Neuronal stem cell (in vitro differentiated cells): ENCODE data around the gene ARHGEF17.

ENCODE experiments used
- DNase-seq: peaks from one replicate; pipeline ENCODE4 v3.0.0-alpha.2; 2013; ENCODE audit warnings: low spot score
- H2AFZ ChIP-seq: one replicate; pipeline ENCODE4 v1.6.1; 2013; ENCODE audit warnings: mild to moderate bottlenecking, low read length, inconsistent platforms
- H2AK5ac ChIP-seq: 2 replicates; pipeline ENCODE4 v1.6.1; 2013; ENCODE audit warnings: low read depth, mild to moderate bottlenecking, inconsistent platforms, low read length, moderate library complexity, mixed read lengths
- H2BK120ac ChIP-seq: 2 replicates; pipeline ENCODE4 v1.6.1; 2013; ENCODE audit warnings: low read depth, mild to moderate bottlenecking, inconsistent platforms, low read length, moderate library complexity, mixed read lengths
- H2BK12ac ChIP-seq: one replicate; pipeline ENCODE4 v1.6.1; 2013; ENCODE audit warnings: low read length, inconsistent platforms
- H2BK15ac ChIP-seq: 2 replicates; pipeline ENCODE4 v1.6.1; 2013; ENCODE audit warnings: mild to moderate bottlenecking, low read length, inconsistent platforms, mixed read lengths
- H2BK5ac ChIP-seq: one replicate; pipeline ENCODE4 v1.6.1; 2013; ENCODE audit warnings: inconsistent platforms, mild to moderate bottlenecking, low read length, moderate library complexity
- H3K14ac ChIP-seq: one replicate; pipeline ENCODE4 v1.6.1; 2013; ENCODE audit warnings: low read length, inconsistent platforms
- H3K18ac ChIP-seq: 2 replicates; pipeline ENCODE4 v1.6.1; 2013; ENCODE audit warnings: low read length, inconsistent platforms
- H3K23ac ChIP-seq: 2 replicates; pipeline ENCODE4 v1.6.1; 2013; ENCODE audit warnings: low read depth, mild to moderate bottlenecking, mixed read lengths, low read length, inconsistent platforms; ENCODE audit not compliant: poor library complexity
- H3K27ac ChIP-seq: replicated peaks from 3 replicates; pipeline ENCODE4 v1.5.1; 2013; ENCODE audit warnings: low read length, inconsistent platforms
- H3K27me3 ChIP-seq, 3 experiments: 2 replicates each; pipeline ENCODE4 v1.6.1; 2013; ENCODE audit warnings: low read length in 3 of 3, mild to moderate bottlenecking in 2 of 3, inconsistent platforms in 1 of 3, low read depth in 1 of 3, mixed read lengths in 1 of 3, moderate library complexity in 1 of 3; ENCODE audit not compliant: control insufficient read depth in 3 of 3, insufficient read depth in 3 of 3
- H3K36me3 ChIP-seq, 2 donors: replicated peaks in 1 of 2; 2 replicates each; pipeline ENCODE4 v1.6.1; 2013; ENCODE audit warnings: low read length in 2 of 2; ENCODE audit not compliant: control insufficient read depth in 2 of 2, insufficient read depth in 2 of 2
- H3K4ac ChIP-seq: 2 replicates; pipeline ENCODE4 v1.6.1; 2013; ENCODE audit warnings: inconsistent platforms, mild to moderate bottlenecking, low read length, moderate library complexity
- H3K4me1 ChIP-seq, 2 donors: 1 replicate in 1 of 2; 2 replicates in 1 of 2; pipeline ENCODE4 v1.6.1; 2013; ENCODE audit warnings: low read length in 2 of 2, low read depth in 1 of 2; ENCODE audit not compliant: control insufficient read depth in 2 of 2, insufficient read depth in 1 of 2
- H3K4me2 ChIP-seq: one replicate; pipeline ENCODE4 v1.6.1; 2013; ENCODE audit warnings: mild to moderate bottlenecking, low read length, inconsistent platforms; ENCODE audit not compliant: insufficient read depth, poor library complexity, severe bottlenecking
- H3K4me3 ChIP-seq, 2 donors: 2 replicates each; pipeline ENCODE4 v1.5.1; 2013; ENCODE audit warnings: low read length in 2 of 2, mild to moderate bottlenecking in 2 of 2, inconsistent platforms in 1 of 2, moderate library complexity in 1 of 2
- H3K79me1 ChIP-seq: one replicate; pipeline ENCODE4 v1.6.1; 2013; ENCODE audit warnings: low read depth, mild to moderate bottlenecking, inconsistent platforms, low read length, moderate library complexity
- H3K9ac ChIP-seq: one replicate; pipeline ENCODE4 v1.6.1; 2013; ENCODE audit warnings: mild to moderate bottlenecking, low read depth, low read length, inconsistent platforms; ENCODE audit not compliant: poor library complexity
- H3K9me3 ChIP-seq, 2 donors: replicated peaks in 1 of 2; 2 replicates each; pipeline versions ENCODE3 to v1.6.1; 2013; ENCODE audit warnings: low read length in 2 of 2, mild to moderate bottlenecking in 2 of 2, inconsistent platforms in 1 of 2, low read depth in 1 of 2, mixed read lengths in 1 of 2, moderate library complexity in 1 of 2; ENCODE audit not compliant: control insufficient read depth in 2 of 2, insufficient read depth in 1 of 2
- H4K8ac ChIP-seq: one replicate; pipeline ENCODE4 v1.6.1; 2013; ENCODE audit warnings: low read depth, mild to moderate bottlenecking, inconsistent platforms, low read length, moderate library complexity
- H4K91ac ChIP-seq: one replicate; pipeline ENCODE4 v1.6.1; 2013; ENCODE audit warnings: low read length, low read depth, mild to moderate bottlenecking, inconsistent platforms; ENCODE audit not compliant: poor library complexity
- WGBS, 2 donors: extraction: QIAGEN DNeasy Blood & Tissue Kit; methylation state at CpG; one replicate each; pipeline ENCODE4 v1.1.7; 2013; ENCODE audit warnings: missing lambda C conversion rate in 2 of 2, mixed read lengths in 1 of 2; ENCODE audit not compliant: insufficient read length in 2 of 2, insufficient replicate concordance in 1 of 2; ENCODE audit errors: extremely low coverage in 2 of 2; 5-methylcytosine and 5-hydroxymethylcytosine counted together

The ARHGEF17 gene

GRCh38 chr11:73395297-73396208 is 87.5 kb downstream of the ARHGEF17 start:
- no peak overlapping the region for H3K4ac ChIP-seq
- H2BK12ac ChIP-seq, result no peak overlapping the region
- H2BK120ac ChIP-seq, result no peak overlapping the region
- no peak overlapping the region for H2AFZ ChIP-seq
- no peak overlapping the region for H3K18ac ChIP-seq
- H3K4me1 ChIP-seq, result peaks cover 0 to 5% of the 10 kb centered on the region in 2 donors
- no peak for DNase-seq
- no peak overlapping the region for H3K14ac ChIP-seq
- H3K9me3 ChIP-seq, result no peaks in the 10 kb centered on the region
- WGBS, 2 donors, result no CpG with 5 or more reads among the region's 22 CpGs
- no peak overlapping the region for H4K91ac ChIP-seq
- no peak overlapping the region for H3K23ac ChIP-seq
- no peak overlapping the region for H3K4me3 ChIP-seq
- H3K9ac ChIP-seq, result peak overlapping the region; percentile 45
- peaks cover 12 to 49% of the 10 kb centered on the region in 2 donors for H3K36me3 ChIP-seq
- no peak overlapping the region for H2AK5ac ChIP-seq
- H3K27me3 ChIP-seq, result no peaks in the 10 kb centered on the region
- H4K8ac ChIP-seq, result no peak overlapping the region
- no peak overlapping the region for H3K27ac ChIP-seq
- H3K4me2 ChIP-seq, result no peak overlapping the region
- H3K79me1 ChIP-seq, result peaks cover 8% of the 10 kb centered on the region
- H2BK15ac ChIP-seq, result no peak overlapping the region
- H2BK5ac ChIP-seq, result no peak overlapping the region

- DNase-seq, result no peak
- Histone ChIP-seq H3K18ac (no peak overlapping the region), H2BK15ac (no peak overlapping the region), H3K4me1 (peaks cover 0 to 5% of the 10 kb centered on the region in 2 donors), H3K4me2 (no peak overlapping the region), H2AK5ac (no peak overlapping the region), H2BK5ac (no peak overlapping the region), H3K27me3 (no peaks in the 10 kb centered on the region), H3K36me3 (peaks cover 12 to 40% of the 10 kb centered on the region in 2 donors), H3K4ac (no peak overlapping the region), H3K23ac (no peak overlapping the region), H4K8ac (no peak overlapping the region), H2BK120ac (no peak overlapping the region), H3K27ac (no peak overlapping the region), H4K91ac (no peak overlapping the region), H3K4me3 (no peak overlapping the region), H3K14ac (no peak overlapping the region), H3K9me3 (no peaks in the 10 kb centered on the region), H3K79me1 (peaks cover 6% of the 10 kb centered on the region), H2AFZ (no peak overlapping the region), H2BK12ac (no peak overlapping the region), H3K9ac (no peak overlapping the region)
- WGBS, 2 donors, result no CpG with 5 or more reads among the region's 6 CpGs
Observed at GRCh38 chr11:73396251-73396930, 88.3 kb downstream of the ARHGEF17 start.

DNA sequence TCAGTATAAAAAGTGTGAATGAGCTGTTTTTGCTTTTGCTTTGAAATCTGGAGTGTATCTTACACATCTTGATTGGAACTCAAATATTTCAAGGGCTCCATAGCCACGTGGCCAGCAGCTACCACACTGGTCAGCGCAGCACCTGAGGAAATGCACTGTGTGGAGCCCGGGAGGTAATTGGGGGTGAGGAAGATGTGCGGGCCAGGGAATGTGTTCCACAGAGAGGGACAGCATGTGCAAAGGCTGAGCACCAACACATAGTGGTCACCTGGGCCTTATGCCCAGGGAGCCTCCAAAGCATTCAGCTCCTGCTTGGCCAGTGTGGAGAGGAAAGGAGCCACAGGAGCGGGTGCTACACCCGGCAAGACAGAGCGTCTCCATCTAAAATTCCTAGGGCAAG is 88.9 kb downstream of the ARHGEF17 start:
- Histone ChIP-seq H2AFZ (no peak overlapping the region), H3K14ac (no peak overlapping the region), H3K79me1 (peaks cover 6% of the 10 kb centered on the region), H3K4ac (no peak overlapping the region), H2BK120ac (no peak overlapping the region), H3K9ac (no peak overlapping the region), H3K4me1 (peaks cover 0 to 9% of the 10 kb centered on the region in 2 donors), H2BK12ac (no peak overlapping the region), H3K23ac (peak overlapping the region; percentile 34), H3K36me3 (peaks cover 12 to 40% of the 10 kb centered on the region in 2 donors), H3K4me3 (no peak overlapping the region), H2BK5ac (no peak overlapping the region), H4K91ac (no peak overlapping the region), H2AK5ac (no peak overlapping the region), H3K4me2 (no peak overlapping the region), H3K27ac (no peak overlapping the region), H4K8ac (no peak overlapping the region), H2BK15ac (no peak overlapping the region), H3K18ac (no peak overlapping the region), H3K9me3 (no peaks in the 10 kb centered on the region), H3K27me3 (no peaks in the 10 kb centered on the region)
- DNase-seq, result no peak
- WGBS, 2 donors, result no CpG with 5 or more reads among the region's 7 CpGs
